SU-DHL-6 (cell line): Measurements from ENCODE around the gene DIAPH1.

ENCODE experiments used
- H2AFZ ChIP-seq: fragments of 200-600 bp; sonication (generic); 2 replicates; pipeline ENCODE4 v1.6.1; 2014; ENCODE audit warnings: low read depth, mild to moderate bottlenecking, moderate library complexity, mixed read lengths, antibody characterized with exemption, low read length; ENCODE audit not compliant: severe bottlenecking
- H3F3A ChIP-seq: fragments of 200-600 bp; shearing (Covaris generic); 2 replicates; pipeline ENCODE4 v1.6.0; 2016; ENCODE audit warnings: antibody characterized with exemption, mild to moderate bottlenecking; ENCODE audit not compliant: insufficient read depth
- H3K27ac ChIP-seq: fragments of 200-600 bp; sonication (generic); 2 replicates; pipeline ENCODE4 v1.5.1; 2016; ENCODE audit warnings: low read depth, mild to moderate bottlenecking, low read length, moderate library complexity, mixed read lengths
- H3K27me3 ChIP-seq: fragments of 200-600 bp; sonication (generic), shearing (Covaris generic); 2 replicates; pipeline ENCODE4 v1.6.0; 2014; ENCODE audit warnings: mild to moderate bottlenecking, low read length
- H3K36me3 ChIP-seq: fragments of 200-600 bp; sonication (generic); 2 replicates; pipeline ENCODE4 v1.6.1; 2014; ENCODE audit warnings: mild to moderate bottlenecking, low read length, mixed read lengths
- H3K4me2 ChIP-seq: fragments of 300-600, 200-600 bp; shearing (Covaris generic), sonication (generic); 2 replicates; pipeline ENCODE4 v1.6.0; 2014; ENCODE audit warnings: low read length, low read depth, mild to moderate bottlenecking; ENCODE audit not compliant: poor library complexity, severe bottlenecking
- H3K4me3 ChIP-seq: fragments of 200-600 bp; sonication (generic); 2 replicates; pipeline ENCODE4 v1.5.1; 2014; ENCODE audit warnings: antibody characterized with exemption, low read length, mild to moderate bottlenecking, mixed read lengths; ENCODE audit not compliant: insufficient read depth, poor library complexity, severe bottlenecking
- H3K79me2 ChIP-seq: fragments of 200-600 bp; sonication (generic); 2 replicates; pipeline ENCODE4 v1.6.1; 2014; ENCODE audit warnings: mild to moderate bottlenecking, low read length, moderate library complexity; ENCODE audit not compliant: insufficient read depth
- H3K9ac ChIP-seq: fragments of 200-600 bp; sonication (generic); 2 replicates; pipeline ENCODE4 v1.7.0; 2014; ENCODE audit warnings: mild to moderate bottlenecking, low read length
- H3K9me2 ChIP-seq: fragments of 200-600 bp; sonication (generic); replicated peaks from 2 replicates; pipeline ENCODE4 v1.6.1; 2014; ENCODE audit warnings: low read length; ENCODE audit not compliant: insufficient read depth
- H3K9me3 ChIP-seq: fragments of 200-600 bp; sonication (generic); 2 replicates; pipeline ENCODE4 v1.6.1; 2014; ENCODE audit warnings: low read length, mixed read lengths; ENCODE audit not compliant: insufficient read depth
- H4K20me1 ChIP-seq: fragments of 200-600 bp; sonication (generic); 2 replicates; pipeline ENCODE4 v1.6.1; 2014; ENCODE audit warnings: low read depth, mild to moderate bottlenecking, antibody characterized with exemption, low read length, moderate library complexity, mixed read lengths
- EZH2phosphoT487 ChIP-seq: fragments of 200-600 bp; sonication (generic), shearing (Covaris generic); conservative IDR thresholded peaks from 2 replicates; pipeline ENCODE4 v1.6.1; 2018; ENCODE audit warnings: mild to moderate bottlenecking, antibody characterized with exemption, low read length, moderate library complexity, mixed read lengths
- TF ChIP-seq, protein P1 (sequence below): fragments of 200-600 bp; sonication (generic); IDR thresholded peaks from one replicate; pipeline ENCODE4 v1.5.1; 2017; ENCODE audit warnings: antibody characterized with exemption, mild to moderate bottlenecking, low read length, moderate library complexity; ENCODE audit not compliant: insufficient read depth, poor library complexity, severe bottlenecking

DIAPH1 gene

DNA sequence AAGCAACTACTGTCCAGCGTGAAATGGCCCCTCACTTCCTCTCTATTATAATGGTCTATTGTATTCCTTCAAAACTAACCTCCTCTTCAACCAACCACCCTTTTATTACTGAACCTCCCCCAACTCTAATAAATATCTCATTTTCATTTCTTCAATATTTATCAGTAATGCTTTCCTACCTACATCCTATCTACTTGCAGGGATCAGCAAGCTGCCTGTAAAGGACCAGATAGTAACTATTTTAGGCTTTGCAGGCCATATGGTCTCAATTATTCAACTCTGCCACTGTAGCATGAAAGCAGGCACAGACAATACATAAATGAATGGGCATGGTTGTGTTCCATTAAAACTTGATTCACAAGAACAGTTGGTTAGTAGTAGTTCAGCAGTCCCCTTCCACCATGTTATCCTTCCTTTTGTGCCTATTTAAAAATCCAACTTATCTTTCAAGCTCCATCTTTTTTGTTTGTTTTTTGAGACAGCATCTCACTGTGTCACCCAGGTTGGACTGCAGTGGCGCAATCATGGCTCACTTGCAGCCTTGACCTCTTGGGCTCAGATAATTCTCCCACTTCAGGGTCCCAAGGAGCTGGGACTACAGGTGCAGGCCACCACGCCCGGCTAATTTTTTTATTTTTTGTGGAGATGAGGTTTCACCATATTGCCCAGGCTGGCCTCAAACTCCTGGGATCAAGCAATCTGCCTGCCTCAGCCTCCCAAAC lies 84.1 kb downstream of the DIAPH1 start:
- TF ChIP-seq, protein P1, sequence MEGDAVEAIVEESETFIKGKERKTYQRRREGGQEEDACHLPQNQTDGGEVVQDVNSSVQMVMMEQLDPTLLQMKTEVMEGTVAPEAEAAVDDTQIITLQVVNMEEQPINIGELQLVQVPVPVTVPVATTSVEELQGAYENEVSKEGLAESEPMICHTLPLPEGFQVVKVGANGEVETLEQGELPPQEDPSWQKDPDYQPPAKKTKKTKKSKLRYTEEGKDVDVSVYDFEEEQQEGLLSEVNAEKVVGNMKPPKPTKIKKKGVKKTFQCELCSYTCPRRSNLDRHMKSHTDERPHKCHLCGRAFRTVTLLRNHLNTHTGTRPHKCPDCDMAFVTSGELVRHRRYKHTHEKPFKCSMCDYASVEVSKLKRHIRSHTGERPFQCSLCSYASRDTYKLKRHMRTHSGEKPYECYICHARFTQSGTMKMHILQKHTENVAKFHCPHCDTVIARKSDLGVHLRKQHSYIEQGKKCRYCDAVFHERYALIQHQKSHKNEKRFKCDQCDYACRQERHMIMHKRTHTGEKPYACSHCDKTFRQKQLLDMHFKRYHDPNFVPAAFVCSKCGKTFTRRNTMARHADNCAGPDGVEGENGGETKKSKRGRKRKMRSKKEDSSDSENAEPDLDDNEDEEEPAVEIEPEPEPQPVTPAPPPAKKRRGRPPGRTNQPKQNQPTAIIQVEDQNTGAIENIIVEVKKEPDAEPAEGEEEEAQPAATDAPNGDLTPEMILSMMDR = no peak
- no peak for TF ChIP-seq EZH2phosphoT487

DNA sequence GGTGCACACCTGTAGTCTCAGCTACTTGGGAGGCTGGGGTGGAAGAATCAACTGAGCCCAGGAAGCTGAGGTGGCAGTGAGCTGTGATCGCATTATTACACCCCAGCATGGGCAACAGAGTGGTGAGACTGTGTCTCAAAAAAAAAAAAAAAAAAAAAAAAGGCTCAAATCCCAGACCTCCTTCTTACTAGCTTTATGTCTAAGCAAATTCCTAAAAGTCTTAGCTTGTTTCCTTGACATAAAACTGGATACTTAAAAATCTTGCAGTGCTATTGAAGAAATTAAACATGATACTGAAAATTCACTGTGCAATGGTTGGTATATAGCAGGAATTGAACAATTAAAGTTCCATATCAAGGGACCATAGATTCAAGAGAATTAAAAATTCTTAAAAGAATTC lies 84.9 kb downstream of the DIAPH1 start:
- Histone ChIP-seq H3K27me3 (no peaks in the 10 kb centered on the region), H3K4me3 (no peak overlapping the region), H3K4me2 (no peak overlapping the region), H3K27ac (peak overlapping the region; percentile 21; the same call in 1 of the 2 replicates), H2AFZ (no peak overlapping the region), H3K79me2 (peaks cover 12% of the 10 kb centered on the region), H3F3A (peaks cover 30% of the 10 kb centered on the region), H3K9ac (no peak overlapping the region), H3K9me2 (no peaks in the 10 kb centered on the region), H4K20me1 (no peaks in the 10 kb centered on the region), H3K36me3 (peaks cover 16% of the 10 kb centered on the region; the same call in 1 of the 2 replicates), H3K9me3 (no peaks in the 10 kb centered on the region)
- no peak for TF ChIP-seq EZH2phosphoT487
- TF ChIP-seq, protein P1 = no peak

More for the DNA sequence above, 84.1 kb downstream of the DIAPH1 start:
- H3F3A ChIP-seq = peaks cover 23% of the 10 kb centered on the region
- H3K36me3 ChIP-seq = peaks cover 16% of the 10 kb centered on the region; the same call in 1 of the 2 replicates
- H3K9ac ChIP-seq = no peak overlapping the region
- no peak overlapping the region for H3K4me2 ChIP-seq
- H3K27me3 ChIP-seq = no peaks in the 10 kb centered on the region
- no peak overlapping the region for H3K27ac ChIP-seq
- H2AFZ ChIP-seq = no peak overlapping the region
- no peaks in the 10 kb centered on the region for H3K9me3 ChIP-seq
- peaks cover 4% of the 10 kb centered on the region; the same call in 1 of the 2 replicates for H3K79me2 ChIP-seq
- no peaks in the 10 kb centered on the region for H4K20me1 ChIP-seq
- no peak overlapping the region for H3K4me3 ChIP-seq
- H3K9me2 ChIP-seq = no peaks in the 10 kb centered on the region

DNA sequence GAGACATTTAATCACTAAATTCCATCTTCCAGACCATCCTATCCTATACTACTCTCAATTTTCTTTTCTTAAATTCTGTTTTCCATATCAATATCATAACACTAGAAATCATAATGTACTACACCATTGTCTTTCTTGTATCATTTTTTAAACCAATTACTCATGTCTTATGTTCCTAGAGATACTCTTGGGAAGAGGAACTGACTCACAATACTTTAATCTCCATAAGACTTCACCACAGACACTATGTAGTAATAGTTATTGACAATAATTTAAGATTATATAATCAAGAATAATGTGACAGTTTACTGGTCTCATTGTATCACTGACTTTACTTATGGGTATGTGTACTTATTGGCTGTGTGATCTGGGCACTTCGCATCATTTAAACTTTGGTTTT lies 86.1 kb downstream of the DIAPH1 start:
- Histone ChIP-seq H3K27me3 (no peaks in the 10 kb centered on the region), H3K9me3 (no peaks in the 10 kb centered on the region), H4K20me1 (no peaks in the 10 kb centered on the region), H3K27ac (peak overlapping the region; percentile 99), H2AFZ (no peak overlapping the region), H3K36me3 (peaks cover 24% of the 10 kb centered on the region), H3K9ac (no peak overlapping the region), H3K79me2 (peaks cover 23% of the 10 kb centered on the region), H3K4me3 (no peak overlapping the region), H3K9me2 (no peaks in the 10 kb centered on the region), H3F3A (peaks cover 42% of the 10 kb centered on the region), H3K4me2 (no peak overlapping the region)
- TF ChIP-seq, protein P1 = no peak
- TF ChIP-seq EZH2phosphoT487 = no peak
